ENCODE measurements around the gene CST7. TPM values are rescaled to one million over a fixed set of nuclear protein-coding genes. Genes with fewer than 3 reads are reported as not detected.

Gene CST7
- total and polyA plus RNA-seq, 2 of the 13 experiments (the other 11 are each of a cell fraction or from before 2014, with no cell fraction given): not detected

GRCh38 chr20:24994470-24995368 is 45.6 kb downstream of the CST7 start (continued):
- TF ChIP-seq MXI1 (IDR thresholded peaks at IDR 0.05; ENCODE audit: borderline replicate concordance, low read depth, low read length) (peak; percentile 52; the same call in 1 of the 3 replicates), ZSCAN12 (CRISPR knock-in tag; IDR thresholded peaks at IDR 0.05) (no peak), KDM5B (CRISPR knock-in tag; IDR thresholded peaks at IDR 0.05; ENCODE audit: borderline replicate concordance) (peak; percentile 58; the same call in 1 of the 2 replicates), CCDC6 (CRISPR knock-in tag; IDR thresholded peaks at IDR 0.05) (peak; percentile 40; the same call in 1 of the 2 replicates), IKZF5 (CRISPR knock-in tag; IDR thresholded peaks at IDR 0.05) (no peak), MIER3 (CRISPR knock-in tag; IDR thresholded peaks at IDR 0.05; ENCODE audit: borderline replicate concordance) (0 out of 2 replicates have a peak, but pooled peaks have one; percentile 49), ZNF142 (CRISPR knock-in tag; IDR thresholded peaks at IDR 0.05) (no peak), TEAD2 (CRISPR knock-in tag; IDR thresholded peaks at IDR 0.05) (no peak), HNF4G (IDR thresholded peaks at IDR 0.05; ENCODE audit: borderline replicate concordance, low read depth, low read length) (no peak), HNF4G (CRISPR knock-in tag; IDR thresholded peaks at IDR 0.05; ENCODE audit: borderline replicate concordance, low read depth) (peak; percentile 37; the same call in 1 of the 2 replicates), UBTF (CRISPR knock-in tag; IDR thresholded peaks at IDR 0.05) (peak; percentile 62), ZFP37 (CRISPR knock-in tag; IDR thresholded peaks at IDR 0.05; ENCODE audit: borderline replicate concordance) (peak; percentile 44; the same call in 1 of the 2 replicates), GMEB1 (CRISPR knock-in tag; IDR thresholded peaks at IDR 0.05; ENCODE audit: borderline replicate concordance) (peak; percentile 46; the same call in 1 of the 2 replicates), PHF21A (CRISPR knock-in tag; IDR thresholded peaks at IDR 0.05) (peak; percentile 40; the same call in 1 of the 2 replicates), MIXL1 (CRISPR knock-in tag; IDR thresholded peaks at IDR 0.05) (0 out of 2 replicates have a peak, but pooled peaks have one; percentile 49), ZNF329 (CRISPR knock-in tag; IDR thresholded peaks at IDR 0.05; ENCODE audit: low read depth) (0 out of 2 replicates have a peak, but pooled peaks have one; percentile 28), KDM3A (CRISPR knock-in tag; IDR thresholded peaks at IDR 0.05; ENCODE audit: low read depth) (0 out of 2 replicates have a peak, but pooled peaks have one; percentile 56)

Measured in HepG2 (cell line).